Hepatocyte (in vitro differentiated cells): Measurements from ENCODE around the gene SLC6A1. TPM values are rescaled to one million over a fixed set of nuclear protein-coding genes. Genes with fewer than 3 reads are reported as not detected.

Source experiments
- DNase-seq: peaks from one replicate; pipeline ENCODE4 v3.0.0-alpha.2; 2016; ENCODE audit warnings: low spot score
- H2AFZ ChIP-seq: fragments of 200-600 bp; sonication (generic); 2 replicates; pipeline ENCODE4 v1.6.0; 2016; ENCODE audit warnings: antibody characterized with exemption, mild to moderate bottlenecking
- H3K27ac ChIP-seq: fragments of 200-600 bp; sonication (generic); 2 replicates; pipeline ENCODE4 v1.5.1; 2016; ENCODE audit warnings: mild to moderate bottlenecking
- H3K27me3 ChIP-seq: fragments of 200-600 bp; sonication (generic); 2 replicates; pipeline ENCODE4 v1.6.1; 2016
- H3K36me3 ChIP-seq: fragments of 200-600 bp; sonication (generic); replicated peaks from 2 replicates; pipeline ENCODE4 v1.5.1; 2016; ENCODE audit warnings: low read depth; ENCODE audit not compliant: insufficient read depth
- H3K4me1 ChIP-seq: fragments of 200-600 bp; sonication (generic); 2 replicates; pipeline ENCODE4 v1.5.1; 2016; ENCODE audit warnings: mild to moderate bottlenecking, moderate library complexity; ENCODE audit not compliant: insufficient read depth
- H3K4me2 ChIP-seq: fragments of 200-600 bp; sonication (generic); 2 replicates; pipeline ENCODE4 v1.6.0; 2016
- H3K4me3 ChIP-seq: fragments of 200-600 bp; sonication (generic); 2 replicates; pipeline ENCODE4 v1.5.1; 2016; ENCODE audit warnings: mild to moderate bottlenecking
- H3K79me2 ChIP-seq: fragments of 200-600 bp; sonication (generic); 2 replicates; pipeline ENCODE4 v1.6.0; 2017; ENCODE audit warnings: mild to moderate bottlenecking
- H3K9me2 ChIP-seq: fragments of 200-600 bp; sonication (generic); replicated peaks from 2 replicates; pipeline ENCODE4 v1.6.0; 2017; ENCODE audit warnings: mild to moderate bottlenecking; ENCODE audit not compliant: insufficient read depth
- H3K9me3 ChIP-seq: fragments of 200-600 bp; sonication (generic); 2 replicates; pipeline ENCODE4 v1.5.1; 2016; ENCODE audit warnings: low read depth, mild to moderate bottlenecking
- H4K20me1 ChIP-seq: fragments of 200-600 bp; sonication (generic); 2 replicates; pipeline ENCODE4 v1.6.0; 2016; ENCODE audit warnings: mild to moderate bottlenecking; ENCODE audit not compliant: insufficient read depth, poor library complexity, severe bottlenecking
- CTCF ChIP-seq: fragments of 200-600 bp; sonication (generic); IDR thresholded peaks from 2 replicates; pipeline ENCODE4 v1.5.1; 2016; ENCODE audit warnings: antibody characterized with exemption, mild to moderate bottlenecking; ENCODE audit not compliant: poor library complexity
- EZH2 ChIP-seq: fragments of 200-600 bp; sonication (generic); IDR thresholded peaks from 2 replicates; pipeline ENCODE4 v1.6.1; 2016; ENCODE audit warnings: antibody characterized with exemption, mild to moderate bottlenecking, borderline replicate concordance
- EZH2phosphoT487 ChIP-seq: fragments of 200-600 bp; sonication (generic); IDR thresholded peaks from one replicate; pipeline ENCODE4 v1.6.1; 2018; ENCODE audit warnings: antibody characterized with exemption, mild to moderate bottlenecking, low read depth, moderate library complexity; ENCODE audit not compliant: unreplicated experiment, severe bottlenecking
- WGBS: methylation state at CpG from one replicate; pipeline ENCODE4 v1.1.6; 2016; ENCODE audit warnings: low lambda C conversion rate; ENCODE audit errors: missing lambda C conversion rate; 5-methylcytosine and 5-hydroxymethylcytosine counted together
- polyA plus RNA-seq: library from polyadenylated mRNA; unstranded; fragments of >200 nt; fragmentation: Nextera tagmentation; extraction: Ambion mirVana; gene quantifications from 2 replicates; pipeline ENCODE4 v1.2.1, GENCODE V29; 2016
- total RNA-seq: library from RNA; depleted of rRNA; stranded (reverse); fragments of >200 nt; gene quantifications from 2 replicates; pipeline ENCODE4 v1.2.3, GENCODE V29; 2014

Gene SLC6A1
- total and polyA plus RNA-seq, 2 experiments from 2014 or later: 3.6 to 5.7 TPM

- no peaks in the 10 kb centered on the region for H3K79me2 ChIP-seq
- no peaks in the 10 kb centered on the region for H4K20me1 ChIP-seq
- 62% methylated on average over 5 of the region's 5 CpGs for WGBS
- no peak for TF ChIP-seq CTCF
- TF ChIP-seq EZH2: no peak
- no peak for TF ChIP-seq EZH2phosphoT487
- no peak overlapping the region for H2AFZ ChIP-seq
- no peaks in the 10 kb centered on the region for H3K9me2 ChIP-seq
- no peaks in the 10 kb centered on the region for H3K9me3 ChIP-seq
- no peaks in the 10 kb centered on the region for H3K36me3 ChIP-seq
- no peak overlapping the region for H3K4me3 ChIP-seq
- no peak overlapping the region for H3K27ac ChIP-seq
- H3K4me1 ChIP-seq: no peaks in the 10 kb centered on the region
- no peak for DNase-seq
- peaks cover 10% of the 10 kb centered on the region for H3K27me3 ChIP-seq
- no peak overlapping the region for H3K4me2 ChIP-seq
These were observed 30.0 kb upstream of the SLC6A1 start for GRCh38 chr3:10962481-10963036.

GRCh38 chr3:10964537-10965167 lies 27.9 kb upstream of the SLC6A1 start:
- H2AFZ ChIP-seq: no peak overlapping the region
- no peaks in the 10 kb centered on the region for H3K4me1 ChIP-seq
- TF ChIP-seq EZH2phosphoT487 (no peak), EZH2 (no peak), CTCF (no peak)
- H3K27ac ChIP-seq: no peak overlapping the region
- H3K9me3 ChIP-seq: no peaks in the 10 kb centered on the region
- no peaks in the 10 kb centered on the region for H3K9me2 ChIP-seq
- peaks cover 16% of the 10 kb centered on the region for H3K27me3 ChIP-seq
- no peaks in the 10 kb centered on the region for H3K36me3 ChIP-seq
- peak; percentile 47 for DNase-seq
- 54% methylated on average over 6 of the region's 6 CpGs for WGBS
- no peak overlapping the region for H3K4me2 ChIP-seq
- H4K20me1 ChIP-seq: no peaks in the 10 kb centered on the region
- H3K4me3 ChIP-seq: no peak overlapping the region
- no peaks in the 10 kb centered on the region for H3K79me2 ChIP-seq

- H4K20me1 ChIP-seq: no peaks in the 10 kb centered on the region
- H3K27ac ChIP-seq: no peak overlapping the region
- H3K4me2 ChIP-seq: no peak overlapping the region
- H3K4me3 ChIP-seq: no peak overlapping the region
- H3K9me3 ChIP-seq: no peaks in the 10 kb centered on the region
- no peak for TF ChIP-seq EZH2
- TF ChIP-seq EZH2phosphoT487: no peak
- TF ChIP-seq CTCF: no peak
- H3K36me3 ChIP-seq: no peaks in the 10 kb centered on the region
- no peaks in the 10 kb centered on the region for H3K79me2 ChIP-seq
- no peaks in the 10 kb centered on the region for H3K4me1 ChIP-seq
- H2AFZ ChIP-seq: no peak overlapping the region
- peaks cover 39% of the 10 kb centered on the region for H3K27me3 ChIP-seq
- WGBS: 40% methylated on average over 4 of the region's 4 CpGs
- no peaks in the 10 kb centered on the region for H3K9me2 ChIP-seq
- DNase-seq: no peak
These were observed 24.1 kb upstream of the SLC6A1 start for GRCh38 chr3:10968401-10968800.
